PC-3 (cell line): ENCODE results near the gene TBC1D24. TPM values are rescaled to one million over a fixed set of nuclear protein-coding genes. Genes with fewer than 3 reads are reported as not detected.

Experiments used
- ATAC-seq: fragments of 200-7000 bp; cut with Tn5 transposase; 2 replicates; pipeline ENCODE4 v1.9.1; 2020; ENCODE audit warnings: mild to moderate bottlenecking, moderate library complexity
- BruUV-seq: library from RNA; stranded (reverse); fragments of 400-500 nt; replicated peaks from 2 replicates; lab custom pipeline; 2021; lab: Mats Ljungman, UMichigan
- CTCF ChIA-PET: fragments of 300-600 bp; sonication (Branson Sonifier 250); formaldehyde crosslinking; loops from one replicate; lab custom pipeline; 2022; ENCODE audit warnings: antibody characterized with exemption; lab: Charles Lee
- POLR2A ChIA-PET: fragments of 300-600 bp; sonication (Branson Sonifier 250); formaldehyde crosslinking; loops from one replicate; lab custom pipeline; 2022; ENCODE audit warnings: antibody characterized with exemption; ENCODE audit not compliant: unreplicated experiment; lab: Charles Lee
- DNase-seq: peaks from one replicate; pipeline ENCODE4 v3.0.0-alpha.2; 2015
- H2AFZ ChIP-seq: fragments of 300-600 bp; sonication (generic); 2 replicates; pipeline ENCODE4 v1.6.0; 2016; ENCODE audit warnings: antibody characterized with exemption, low read length
- H3F3A ChIP-seq: fragments of 300-600 bp; sonication (generic); one replicate; pipeline ENCODE4 v1.6.0; 2017; ENCODE audit warnings: antibody characterized with exemption, low read length, control low read depth, mild to moderate bottlenecking; ENCODE audit not compliant: unreplicated experiment
- H3K27ac ChIP-seq: fragments of 300-600 bp; sonication (generic); 2 replicates; pipeline ENCODE4 v1.5.1; 2016; ENCODE audit warnings: mild to moderate bottlenecking, low read length
- H3K27me3 ChIP-seq: fragments of 300-600 bp; sonication (generic); 2 replicates; pipeline ENCODE4 v1.6.1; 2016; ENCODE audit warnings: low read length, mixed read lengths
- H3K36me3 ChIP-seq: fragments of 300-600 bp; sonication (generic); 2 replicates; pipeline ENCODE4 v1.6.1; 2016; ENCODE audit warnings: low read depth, mixed run types, low read length, mixed read lengths
- H3K4me1 ChIP-seq: fragments of 300-600 bp; sonication (generic); 2 replicates; pipeline ENCODE4 v1.5.1; 2016; ENCODE audit warnings: low read length; ENCODE audit not compliant: insufficient read depth
- H3K4me2 ChIP-seq: fragments of 300-600 bp; sonication (generic); 2 replicates; pipeline ENCODE4 v1.6.0; 2016; ENCODE audit warnings: low read length
- H3K4me3 ChIP-seq: fragments of 300-600 bp; sonication (generic); 2 replicates; pipeline ENCODE4 v1.5.1; 2016; ENCODE audit warnings: mild to moderate bottlenecking, low read length, mixed read lengths
- H3K79me2 ChIP-seq: fragments of 300-600 bp; sonication (generic); 2 replicates; pipeline ENCODE4 v1.6.1; 2017; ENCODE audit warnings: low read length, mixed read lengths
- H3K9ac ChIP-seq: fragments of 300-600 bp; sonication (generic); 2 replicates; pipeline ENCODE4 v1.6.0; 2016; ENCODE audit warnings: mild to moderate bottlenecking, low read length
- H3K9me2 ChIP-seq: fragments of 300-600 bp; sonication (generic); replicated peaks from 2 replicates; pipeline ENCODE4 v1.6.1; 2016; ENCODE audit warnings: mixed run types, low read length, mixed read lengths
- H3K9me3 ChIP-seq: fragments of 300-600 bp; sonication (generic); 2 replicates; pipeline ENCODE4 v1.6.1; 2016; ENCODE audit warnings: low read length, mixed read lengths
- H4K20me1 ChIP-seq: fragments of 300-600 bp; sonication (generic); 2 replicates; pipeline ENCODE4 v1.6.1; 2016; ENCODE audit warnings: low read length, mixed read lengths
- CTCF ChIP-seq: fragments of 300-600 bp; sonication (generic); conservative IDR thresholded peaks from 2 replicates; pipeline ENCODE4 v1.5.1; 2017; ENCODE audit warnings: antibody characterized with exemption, low read depth, mild to moderate bottlenecking, low read length
- EZH2 ChIP-seq: fragments of 300-600 bp; sonication (generic); IDR thresholded peaks from one replicate; pipeline ENCODE4 v1.6.1; 2017; ENCODE audit warnings: antibody characterized with exemption, mild to moderate bottlenecking, low read length; ENCODE audit not compliant: unreplicated experiment
- EZH2phosphoT487 ChIP-seq: fragments of 300-600 bp; sonication (generic); IDR thresholded peaks from 2 replicates; pipeline ENCODE4 v1.6.1; 2018; ENCODE audit warnings: mild to moderate bottlenecking, antibody characterized with exemption, low read length, borderline replicate concordance
- intact Hi-C: fragments of 100-400 bp; cut with micrococcal nuclease; formaldehyde crosslinking; loops from 2 replicates; pipeline ENCODE4 v1.9.0; 2023
- total RNA-seq: library from RNA; depleted of rRNA; stranded (reverse); fragments of >200 nt; gene quantifications from 2 replicates; pipeline ENCODE4 v1.2.3, GENCODE V29; 2014

TBC1D24 gene
- total RNA-seq, 1 experiment from 2014 or later = 15.2 TPM

- ChIA-PET CTCF (no interaction called here), POLR2A (no interaction called here)
- TF ChIP-seq CTCF (no peak), EZH2phosphoT487 (no peak), EZH2 (no peak)
- Histone ChIP-seq H3K27me3 (no peaks in the 10 kb centered on the region), H3K9ac (no peak overlapping the region), H4K20me1 (no peaks in the 10 kb centered on the region), H3K9me3 (no peaks in the 10 kb centered on the region), H3K27ac (no peak overlapping the region), H3K9me2 (no peaks in the 10 kb centered on the region), H3K4me2 (no peak overlapping the region), H3K4me3 (no peak overlapping the region), H3K36me3 (peaks cover 11% of the 10 kb centered on the region; the same call in 1 of the 2 replicates), H3K79me2 (peaks cover 6% of the 10 kb centered on the region; the same call in 1 of the 2 replicates), H3K4me1 (peaks cover 4% of the 10 kb centered on the region; the same call in 1 of the 2 replicates), H3F3A (no peaks in the 10 kb centered on the region), H2AFZ (no peak overlapping the region)
- intact Hi-C loops = no loop called here
- no TSS peak for BruUV-seq
- no peak for DNase-seq
- ATAC-seq = no peak
These were observed 52.8 kb downstream of the TBC1D24 start for GRCh38 chr16:2527784-2528100.

GRCh38 chr16:2528161-2529060, 53.5 kb downstream of the TBC1D24 start:
- ChIA-PET POLR2A (no interaction called here), CTCF (no interaction called here)
- H3K79me2 ChIP-seq = peaks cover under 1% of the 10 kb centered on the region; the same call in 1 of the 2 replicates
- peaks cover 4% of the 10 kb centered on the region; the same call in 1 of the 2 replicates for H3K4me1 ChIP-seq
- no peaks in the 10 kb centered on the region for H3K9me2 ChIP-seq
- no peak overlapping the region for H3K4me2 ChIP-seq
- H4K20me1 ChIP-seq = no peaks in the 10 kb centered on the region
- ATAC-seq (no peak), DNase-seq (no peak)
- H3K9ac ChIP-seq = no peak overlapping the region
- H2AFZ ChIP-seq = no peak overlapping the region
- no peaks in the 10 kb centered on the region for H3K27me3 ChIP-seq
- peaks cover 11% of the 10 kb centered on the region; the same call in 1 of the 2 replicates for H3K36me3 ChIP-seq
- no peak overlapping the region for H3K27ac ChIP-seq
- intact Hi-C loops = no loop called here
- no peaks in the 10 kb centered on the region for H3F3A ChIP-seq
- H3K4me3 ChIP-seq = no peak overlapping the region
- BruUV-seq = no TSS peak
- TF ChIP-seq EZH2phosphoT487 (no peak), EZH2 (no peak), CTCF (no peak)
- no peaks in the 10 kb centered on the region for H3K9me3 ChIP-seq
